GM23338 (cell line): ENCODE measurements around the gene TSPAN6.

Experiments
- EZH2 ChIP-seq: fragments of 200-600 bp; sonication (generic); IDR thresholded peaks from one replicate; pipeline ENCODE4 v1.8.0; 2017; ENCODE audit warnings: antibody characterized with exemption, mild to moderate bottlenecking, low read depth; ENCODE audit not compliant: unreplicated experiment
- POLR2AphosphoS5 ChIP-seq: IDR thresholded peaks from 2 replicates; pipeline ENCODE4 v1.6.1; 2016; ENCODE audit warnings: antibody characterized with exemption, low read depth
- ZNF331 ChIP-seq: fragments of 250-450 bp; sonication (Bioruptor Pico); IDR thresholded peaks from 2 replicates; pipeline ENCODE4 v1.5.0; 2020; ENCODE audit warnings: low read depth, mild to moderate bottlenecking, moderate library complexity
- TF ChIP-seq, protein P1 (sequence below), 2 experiments: fragments of 200-600 bp in 1 of 2; sonication (generic) in 1 of 2; conservative IDR thresholded peaks; 2 replicates each; pipeline versions ENCODE4 v1.5.1 to v1.6.1; 2016 to 2017; ENCODE audit warnings: antibody characterized with exemption in 2 of 2, low read depth in 2 of 2, mild to moderate bottlenecking in 2 of 2, moderate library complexity in 1 of 2
- TF ChIP-seq, protein P2 (sequence below): IDR thresholded peaks from one replicate; pipeline ENCODE4 v1.6.1; 2018; ENCODE audit warnings: antibody characterized with exemption; ENCODE audit not compliant: unreplicated experiment

DNA sequence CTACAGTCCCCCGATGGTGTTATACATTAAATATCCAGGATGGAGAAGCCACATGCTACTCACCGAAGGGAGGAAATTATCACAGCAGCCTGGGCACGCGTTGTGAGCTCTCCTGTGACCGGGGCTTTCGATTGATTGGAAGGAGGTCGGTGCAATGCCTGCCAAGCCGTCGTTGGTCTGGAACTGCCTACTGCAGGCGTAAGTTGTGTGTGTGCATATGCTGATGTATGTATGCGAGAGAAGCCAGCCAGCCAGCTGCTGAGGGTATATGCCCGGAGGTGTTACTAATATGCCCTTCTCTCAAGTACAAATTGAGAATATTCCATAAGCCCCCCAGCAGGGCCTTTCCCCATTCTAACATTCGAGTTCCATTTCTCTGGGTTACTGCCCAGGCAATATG, 25.6 kb upstream of the TSPAN6 start:
- TF ChIP-seq, protein P1, sequence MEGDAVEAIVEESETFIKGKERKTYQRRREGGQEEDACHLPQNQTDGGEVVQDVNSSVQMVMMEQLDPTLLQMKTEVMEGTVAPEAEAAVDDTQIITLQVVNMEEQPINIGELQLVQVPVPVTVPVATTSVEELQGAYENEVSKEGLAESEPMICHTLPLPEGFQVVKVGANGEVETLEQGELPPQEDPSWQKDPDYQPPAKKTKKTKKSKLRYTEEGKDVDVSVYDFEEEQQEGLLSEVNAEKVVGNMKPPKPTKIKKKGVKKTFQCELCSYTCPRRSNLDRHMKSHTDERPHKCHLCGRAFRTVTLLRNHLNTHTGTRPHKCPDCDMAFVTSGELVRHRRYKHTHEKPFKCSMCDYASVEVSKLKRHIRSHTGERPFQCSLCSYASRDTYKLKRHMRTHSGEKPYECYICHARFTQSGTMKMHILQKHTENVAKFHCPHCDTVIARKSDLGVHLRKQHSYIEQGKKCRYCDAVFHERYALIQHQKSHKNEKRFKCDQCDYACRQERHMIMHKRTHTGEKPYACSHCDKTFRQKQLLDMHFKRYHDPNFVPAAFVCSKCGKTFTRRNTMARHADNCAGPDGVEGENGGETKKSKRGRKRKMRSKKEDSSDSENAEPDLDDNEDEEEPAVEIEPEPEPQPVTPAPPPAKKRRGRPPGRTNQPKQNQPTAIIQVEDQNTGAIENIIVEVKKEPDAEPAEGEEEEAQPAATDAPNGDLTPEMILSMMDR (conservative IDR thresholded peaks at IDR 0.05; ENCODE audit: low read depth in 2 of 2), result no peak
- no peak for TF ChIP-seq ZNF331 (CRISPR knock-in tag)
- TF ChIP-seq POLR2AphosphoS5, result no peak
- TF ChIP-seq, protein P2, sequence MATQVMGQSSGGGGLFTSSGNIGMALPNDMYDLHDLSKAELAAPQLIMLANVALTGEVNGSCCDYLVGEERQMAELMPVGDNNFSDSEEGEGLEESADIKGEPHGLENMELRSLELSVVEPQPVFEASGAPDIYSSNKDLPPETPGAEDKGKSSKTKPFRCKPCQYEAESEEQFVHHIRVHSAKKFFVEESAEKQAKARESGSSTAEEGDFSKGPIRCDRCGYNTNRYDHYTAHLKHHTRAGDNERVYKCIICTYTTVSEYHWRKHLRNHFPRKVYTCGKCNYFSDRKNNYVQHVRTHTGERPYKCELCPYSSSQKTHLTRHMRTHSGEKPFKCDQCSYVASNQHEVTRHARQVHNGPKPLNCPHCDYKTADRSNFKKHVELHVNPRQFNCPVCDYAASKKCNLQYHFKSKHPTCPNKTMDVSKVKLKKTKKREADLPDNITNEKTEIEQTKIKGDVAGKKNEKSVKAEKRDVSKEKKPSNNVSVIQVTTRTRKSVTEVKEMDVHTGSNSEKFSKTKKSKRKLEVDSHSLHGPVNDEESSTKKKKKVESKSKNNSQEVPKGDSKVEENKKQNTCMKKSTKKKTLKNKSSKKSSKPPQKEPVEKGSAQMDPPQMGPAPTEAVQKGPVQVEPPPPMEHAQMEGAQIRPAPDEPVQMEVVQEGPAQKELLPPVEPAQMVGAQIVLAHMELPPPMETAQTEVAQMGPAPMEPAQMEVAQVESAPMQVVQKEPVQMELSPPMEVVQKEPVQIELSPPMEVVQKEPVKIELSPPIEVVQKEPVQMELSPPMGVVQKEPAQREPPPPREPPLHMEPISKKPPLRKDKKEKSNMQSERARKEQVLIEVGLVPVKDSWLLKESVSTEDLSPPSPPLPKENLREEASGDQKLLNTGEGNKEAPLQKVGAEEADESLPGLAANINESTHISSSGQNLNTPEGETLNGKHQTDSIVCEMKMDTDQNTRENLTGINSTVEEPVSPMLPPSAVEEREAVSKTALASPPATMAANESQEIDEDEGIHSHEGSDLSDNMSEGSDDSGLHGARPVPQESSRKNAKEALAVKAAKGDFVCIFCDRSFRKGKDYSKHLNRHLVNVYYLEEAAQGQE, result no peak
- no peak for TF ChIP-seq EZH2
